ENCODE measurements around the gene SCYL1. TPM values are rescaled to one million over a fixed set of nuclear protein-coding genes. Genes with fewer than 3 reads are reported as not detected.
"Not testable (repeated sequence)": the region's sequence is repeated elsewhere in the genome, so short reads cannot be mapped to it uniquely, and the experiment has no call there.

SCYL1 gene
- polyA plus RNA-seq, 4 donors = 46.7 to 76.9 (median 61.0) TPM

DNA sequence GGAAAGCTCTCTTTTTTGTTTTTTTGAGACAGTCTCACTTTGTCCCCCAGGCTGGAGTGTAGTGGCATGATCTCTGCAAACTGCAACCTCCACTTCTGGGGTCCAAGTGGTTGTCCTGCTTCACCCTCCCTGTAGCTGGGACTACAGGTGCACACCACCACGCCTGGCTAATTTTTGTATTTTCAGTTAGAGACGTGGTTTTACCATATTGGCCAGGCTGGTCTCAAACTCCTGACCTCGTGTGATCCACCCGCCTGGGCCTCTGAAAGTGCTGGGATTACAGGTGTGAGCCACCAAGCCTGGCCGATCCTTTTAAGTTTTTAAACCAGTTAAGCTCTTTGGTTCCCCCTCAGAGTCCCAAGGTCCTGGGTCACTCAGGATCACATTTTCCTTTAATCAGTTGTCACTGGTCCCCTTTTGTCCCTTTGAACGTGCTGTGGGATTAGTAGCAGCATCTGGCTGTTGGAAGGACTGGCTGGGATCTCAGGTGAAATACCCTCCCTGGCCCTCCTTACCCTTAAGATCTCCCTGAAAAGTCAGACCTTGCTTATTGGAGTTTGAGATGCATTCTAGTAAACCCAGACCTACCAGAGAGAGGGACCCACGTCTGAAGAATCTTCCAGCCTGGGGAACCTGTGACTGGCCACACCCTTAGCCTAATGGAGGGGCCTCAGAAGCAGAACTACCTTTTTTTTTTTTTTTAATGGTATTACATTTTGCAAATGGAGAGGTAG is 17.9 kb upstream of the SCYL1 start:
- Histone ChIP-seq H3K4me3 (ENCODE audit: low read depth in 1 of 3, low read length in 3 of 3) (peak overlapping the region in 1 of 3 donors; percentile 11), H3K4me1 (ENCODE audit: control insufficient read depth in 3 of 3, insufficient read depth in 2 of 3, low read depth in 1 of 3, low read length in 2 of 3) (peaks cover 0 to 27% (median 4%) of the 10 kb centered on the region in 3 donors), H3K9me3 (ENCODE audit: control insufficient read depth in 2 of 2, insufficient read depth in 1 of 2, low read depth in 1 of 2, low read length in 1 of 2) (no peaks in the 10 kb centered on the region)

GRCh38 chr11:65512311-65512710 is 12.6 kb upstream of the SCYL1 start:
- 91 to 98% (median 91%) methylated on average over 3 of the region's 3 CpGs for WGBS, 3 donors
- not testable (repeated sequence) for DNase-seq

More for the DNA sequence above, 17.9 kb upstream of the SCYL1 start:
- DNase-seq (peak; percentile 45 to 90), FAIRE-seq (no peak)
- peaks cover 22 to 25% (median 23%) of the 10 kb centered on the region in 3 donors for H3K36me3 ChIP-seq (ENCODE audit: control insufficient read depth in 3 of 3, insufficient read depth in 2 of 3, low read depth in 1 of 3, low read length in 3 of 3)
- WGBS, 3 donors = 12 to 14% (median 12%) methylated on average over 7 of the region's 7 CpGs
- H3K27me3 ChIP-seq (ENCODE audit: control insufficient read depth in 3 of 3, insufficient read depth in 3 of 3, low read length in 3 of 3) = no peaks in the 10 kb centered on the region
- peak overlapping the region; percentile 72 to 95 (median 93) for H3K27ac ChIP-seq (ENCODE audit: low read depth in 1 of 3, low read length in 2 of 3)

GRCh38 chr11:65516135-65516968 is 8.5 kb upstream of the SCYL1 start:
- no peak for FAIRE-seq
- Histone ChIP-seq H3K36me3 (ENCODE audit: control insufficient read depth in 3 of 3, insufficient read depth in 2 of 3, low read depth in 1 of 3, low read length in 3 of 3) (no peaks in the 10 kb centered on the region), H3K4me1 (ENCODE audit: control insufficient read depth in 3 of 3, insufficient read depth in 2 of 3, low read depth in 1 of 3, low read length in 2 of 3) (no peaks in the 10 kb centered on the region), H3K4me3 (ENCODE audit: low read depth in 1 of 3, low read length in 3 of 3) (no peak overlapping the region), H3K27ac (ENCODE audit: low read depth in 1 of 3, low read length in 2 of 3) (no peak overlapping the region), H3K27me3 (ENCODE audit: control insufficient read depth in 3 of 3, insufficient read depth in 3 of 3, low read length in 3 of 3) (no peaks in the 10 kb centered on the region), H3K9me3 (ENCODE audit: control insufficient read depth in 2 of 2, insufficient read depth in 1 of 2, low read depth in 1 of 2, low read length in 1 of 2) (no peaks in the 10 kb centered on the region)
- whole genome bisulfite sequencing, 3 donors = 56 to 67% (median 63%) methylated on average over 5 of the region's 5 CpGs
- no peak for DNase-seq

More at GRCh38 chr11:65512311-65512710, 12.6 kb upstream of the SCYL1 start:
- H3K27me3 ChIP-seq (ENCODE audit: control insufficient read depth in 3 of 3, insufficient read depth in 3 of 3, low read length in 3 of 3); FAIRE-seq; H3K9me3 ChIP-seq (ENCODE audit: control insufficient read depth in 2 of 2, insufficient read depth in 1 of 2, low read depth in 1 of 2, low read length in 1 of 2); H3K4me3 ChIP-seq (ENCODE audit: low read depth in 1 of 3, low read length in 3 of 3); H3K27ac ChIP-seq (ENCODE audit: low read depth in 1 of 3, low read length in 2 of 3); H3K4me1 ChIP-seq (ENCODE audit: control insufficient read depth in 3 of 3, insufficient read depth in 2 of 3, low read depth in 1 of 3, low read length in 2 of 3); H3K36me3 ChIP-seq (ENCODE audit: control insufficient read depth in 3 of 3, insufficient read depth in 2 of 3, low read depth in 1 of 3, low read length in 3 of 3): not testable (repeated sequence)

DNA sequence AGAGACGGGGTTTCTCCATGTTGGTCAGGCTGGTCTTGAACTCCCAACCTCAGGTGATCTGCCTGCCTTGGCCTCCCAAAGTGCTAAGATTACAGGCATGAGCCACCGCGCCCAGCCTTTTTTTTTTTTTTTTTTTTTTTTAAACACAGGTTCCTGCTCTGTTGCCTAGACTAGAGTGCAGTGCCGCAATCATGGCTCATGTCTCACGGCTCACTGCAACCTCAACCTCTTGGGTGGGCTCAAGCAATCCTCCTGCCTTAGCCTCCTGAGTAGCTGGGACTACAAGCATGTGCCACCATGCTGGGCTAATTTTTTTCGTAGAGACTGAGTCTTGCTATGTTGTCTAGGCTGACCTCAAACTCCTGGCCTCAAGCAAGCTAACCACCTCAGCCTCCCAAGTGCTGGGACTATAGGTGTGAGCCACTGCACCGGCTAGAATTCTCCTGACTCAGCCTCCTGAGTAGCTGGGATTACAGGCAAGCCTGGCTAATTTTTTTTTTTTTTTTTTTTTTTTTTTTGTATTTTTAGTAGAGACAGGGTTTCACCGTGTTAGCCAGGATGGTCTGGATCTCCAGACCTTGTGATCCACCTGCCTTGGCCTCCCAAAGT is 5.8 kb upstream of the SCYL1 start:
- not testable (repeated sequence) for DNase-seq; H3K27ac ChIP-seq (ENCODE audit: low read depth in 1 of 3, low read length in 2 of 3); H3K4me3 ChIP-seq (ENCODE audit: low read depth in 1 of 3, low read length in 3 of 3); H3K27me3 ChIP-seq (ENCODE audit: control insufficient read depth in 3 of 3, insufficient read depth in 3 of 3, low read length in 3 of 3); H3K9me3 ChIP-seq (ENCODE audit: control insufficient read depth in 2 of 2, insufficient read depth in 1 of 2, low read depth in 1 of 2, low read length in 1 of 2); FAIRE-seq; H3K36me3 ChIP-seq (ENCODE audit: control insufficient read depth in 3 of 3, insufficient read depth in 2 of 3, low read depth in 1 of 3, low read length in 3 of 3)
- H3K4me1 ChIP-seq (ENCODE audit: control insufficient read depth in 3 of 3, insufficient read depth in 2 of 3, low read depth in 1 of 3, low read length in 2 of 3) = peaks cover 0 to 22% (median 0%) of the 10 kb centered on the region in 3 donors
- 86 to 92% (median 92%) methylated on average over 5 to 8 of the region's 8 CpGs for WGBS, 3 donors

GRCh38 chr11:65521777-65522521 is 2.9 kb upstream of the SCYL1 start:
- not testable (repeated sequence) for H3K27me3 ChIP-seq (ENCODE audit: control insufficient read depth in 3 of 3, insufficient read depth in 3 of 3, low read length in 3 of 3); DNase-seq; FAIRE-seq; H3K9me3 ChIP-seq (ENCODE audit: control insufficient read depth in 2 of 2, insufficient read depth in 1 of 2, low read depth in 1 of 2, low read length in 1 of 2); H3K27ac ChIP-seq (ENCODE audit: low read depth in 1 of 3, low read length in 2 of 3); H3K4me3 ChIP-seq (ENCODE audit: low read depth in 1 of 3, low read length in 3 of 3)
- Histone ChIP-seq H3K36me3 (ENCODE audit: control insufficient read depth in 3 of 3, insufficient read depth in 2 of 3, low read depth in 1 of 3, low read length in 3 of 3) (peaks cover 0 to 15% (median 0%) of the 10 kb centered on the region in 3 donors), H3K4me1 (ENCODE audit: control insufficient read depth in 3 of 3, insufficient read depth in 2 of 3, low read depth in 1 of 3, low read length in 2 of 3) (peaks cover 0 to 36% (median 0%) of the 10 kb centered on the region in 3 donors)
- WGBS, 3 donors = 72 to 85% (median 80%) methylated on average over 20 of the region's 20 CpGs

DNA sequence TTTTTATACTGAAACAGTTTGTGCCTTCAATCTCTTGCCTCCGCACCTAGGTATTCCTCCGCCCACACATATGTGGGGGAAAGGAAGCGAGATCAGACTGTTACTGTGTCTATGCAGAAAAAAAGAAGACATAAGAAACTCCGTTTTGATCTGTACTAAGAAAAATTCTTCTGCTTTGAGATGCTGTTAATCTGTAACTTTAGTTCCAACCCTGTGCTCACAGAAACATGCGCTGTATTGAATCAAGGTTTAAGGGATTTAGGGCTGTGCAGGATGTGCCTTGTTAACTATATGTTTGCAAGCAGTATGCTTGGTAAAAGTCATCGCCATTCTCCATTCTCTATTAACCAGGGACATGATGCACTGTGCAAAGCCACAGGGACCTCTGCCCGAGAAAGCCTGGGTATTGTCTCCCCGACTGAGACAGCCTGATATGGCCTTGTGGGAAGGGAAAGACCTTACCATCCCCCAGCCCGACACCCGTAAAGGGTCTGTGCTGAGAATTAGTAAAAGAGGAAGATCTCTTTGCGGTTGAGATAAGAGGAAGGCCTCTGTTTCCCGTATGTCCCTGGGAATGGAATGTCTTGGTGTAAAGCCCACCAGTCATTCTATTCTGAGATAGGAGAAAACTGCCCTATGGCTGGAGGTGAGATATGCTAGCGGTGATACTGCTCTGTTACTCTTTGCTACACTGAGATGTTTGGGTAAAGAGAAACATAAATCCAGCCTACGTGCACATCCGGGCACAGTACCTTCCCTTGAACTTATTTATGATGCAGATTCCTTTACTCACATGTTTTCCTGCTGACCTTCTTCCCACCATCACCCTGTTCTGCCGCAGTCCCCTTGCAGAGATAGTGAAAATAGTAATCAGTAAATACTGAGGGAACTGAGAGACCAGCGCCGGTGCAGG is 1.9 kb upstream of the SCYL1 start:
- Histone ChIP-seq H3K27ac (ENCODE audit: low read depth in 1 of 3, low read length in 2 of 3) (peak overlapping the region in 2 of 3 donors; percentile 25 to 28), H3K36me3 (ENCODE audit: control insufficient read depth in 3 of 3, insufficient read depth in 2 of 3, low read depth in 1 of 3, low read length in 3 of 3) (peaks cover 0 to 25% (median 0%) of the 10 kb centered on the region in 3 donors), H3K4me1 (ENCODE audit: control insufficient read depth in 3 of 3, insufficient read depth in 2 of 3, low read depth in 1 of 3, low read length in 2 of 3) (peaks cover 0 to 36% (median 0%) of the 10 kb centered on the region in 3 donors)
- not testable (repeated sequence) for H3K27me3 ChIP-seq (ENCODE audit: control insufficient read depth in 3 of 3, insufficient read depth in 3 of 3, low read length in 3 of 3); H3K9me3 ChIP-seq (ENCODE audit: control insufficient read depth in 2 of 2, insufficient read depth in 1 of 2, low read depth in 1 of 2, low read length in 1 of 2); FAIRE-seq; H3K4me3 ChIP-seq (ENCODE audit: low read depth in 1 of 3, low read length in 3 of 3)
- DNase-seq = peak in 1 of 2 donors; percentile 37
- WGBS, 3 donors = 58 to 77% (median 68%) methylated on average over 18 of the region's 18 CpGs

GRCh38 chr11:65523631-65523968 is 1.3 kb upstream of the SCYL1 start:
- FAIRE-seq; H3K4me3 ChIP-seq (ENCODE audit: low read depth in 1 of 3, low read length in 3 of 3); H3K27me3 ChIP-seq (ENCODE audit: control insufficient read depth in 3 of 3, insufficient read depth in 3 of 3, low read length in 3 of 3); DNase-seq; H3K9me3 ChIP-seq (ENCODE audit: control insufficient read depth in 2 of 2, insufficient read depth in 1 of 2, low read depth in 1 of 2, low read length in 1 of 2): not testable (repeated sequence)
- Histone ChIP-seq H3K27ac (ENCODE audit: low read depth in 1 of 3, low read length in 2 of 3) (peak overlapping the region in 1 of 3 donors; percentile 46), H3K36me3 (ENCODE audit: control insufficient read depth in 3 of 3, insufficient read depth in 2 of 3, low read depth in 1 of 3, low read length in 3 of 3) (peaks cover 0 to 31% (median 0%) of the 10 kb centered on the region in 3 donors), H3K4me1 (ENCODE audit: control insufficient read depth in 3 of 3, insufficient read depth in 2 of 3, low read depth in 1 of 3, low read length in 2 of 3) (peaks cover 0 to 36% (median 0%) of the 10 kb centered on the region in 3 donors)
- 83 to 91% (median 86%) methylated on average over 7 of the region's 7 CpGs for WGBS, 3 donors
